ENCODE results near the gene S1PR4. TPM values are rescaled to one million over a fixed set of nuclear protein-coding genes. Genes with fewer than 3 reads are reported as not detected.
"Not testable (repeated sequence)": the region's sequence is repeated elsewhere in the genome, so short reads cannot be mapped to it uniquely, and the experiment has no call there.

The S1PR4 gene
- total RNA-seq, 4 donors from 2014 or later, result 0.87 to 3.4 (median 0.97) TPM

- DNase-seq (no peak), ATAC-seq (no peak)
- H3K36me3 ChIP-seq, result peaks cover 0 to 50% of the 10 kb centered on the region in 2 donors
- no peak overlapping the region for H3K27ac ChIP-seq
- no peaks in the 10 kb centered on the region for H3K9me3 ChIP-seq
- no peaks in the 10 kb centered on the region for H3K4me1 ChIP-seq
- no peak overlapping the region for H3K4me3 ChIP-seq
- H3K27me3 ChIP-seq, result no peaks in the 10 kb centered on the region
- in situ Hi-C loops (cut with MboI; ENCODE audit: low sequenced_read_pairs in 4 of 4) (no loop called here), intact Hi-C loops (cut with DNase I; ENCODE audit: low total_unique reads) (no loop called here)
- TF ChIP-seq CTCF (IDR thresholded peaks at IDR 0.05 in 4 of 5, conservative IDR thresholded peaks at IDR 0.05 in 1 of 5), result no peak
- TF ChIP-seq POLR2A (IDR thresholded peaks at IDR 0.05), result no peak
Measured at GRCh38 chr19:3201072-3201700, 22.6 kb downstream of the S1PR4 start.

GRCh38 chr19:3201911-3202310, 23.3 kb downstream of the S1PR4 start:
- no peaks in the 10 kb centered on the region for H3K27me3 ChIP-seq
- in situ Hi-C loops (cut with MboI; ENCODE audit: low sequenced_read_pairs in 4 of 4) (no loop called here), intact Hi-C loops (cut with DNase I; ENCODE audit: low total_unique reads) (no loop called here)
- H3K4me1 ChIP-seq, result no peaks in the 10 kb centered on the region
- no peaks in the 10 kb centered on the region for H3K9me3 ChIP-seq
- DNase-seq (no peak), ATAC-seq (no peak)
- peaks cover 0 to 57% of the 10 kb centered on the region in 2 donors for H3K36me3 ChIP-seq
- TF ChIP-seq POLR2A (IDR thresholded peaks at IDR 0.05) (no peak), CTCF (IDR thresholded peaks at IDR 0.05 in 4 of 5, conservative IDR thresholded peaks at IDR 0.05 in 1 of 5) (no peak)
- no peak overlapping the region for H3K27ac ChIP-seq
- H3K4me3 ChIP-seq, result no peak overlapping the region

- ATAC-seq, result no peak
- no peak overlapping the region for H3K27ac ChIP-seq
- intact Hi-C loops (cut with DNase I; ENCODE audit: low total_unique reads), result no loop called here
- no peak overlapping the region for H3K4me3 ChIP-seq
- DNase-seq, result no peak
- no peaks in the 10 kb centered on the region for H3K9me3 ChIP-seq
- no peaks in the 10 kb centered on the region for H3K4me1 ChIP-seq
- H3K27me3 ChIP-seq, result no peaks in the 10 kb centered on the region
- TF ChIP-seq POLR2A (IDR thresholded peaks at IDR 0.05), result no peak
- TF ChIP-seq CTCF (IDR thresholded peaks at IDR 0.05 in 4 of 5, conservative IDR thresholded peaks at IDR 0.05 in 1 of 5), result no peak
- peaks cover 0 to 61% of the 10 kb centered on the region in 2 donors for H3K36me3 ChIP-seq
- in situ Hi-C loops (cut with MboI; ENCODE audit: low sequenced_read_pairs in 4 of 4), result no loop called here
Measured at GRCh38 chr19:3202346-3202745, 23.8 kb downstream of the S1PR4 start.

GRCh38 chr19:3202895-3203294, 24.3 kb downstream of the S1PR4 start:
- H3K27ac ChIP-seq; in situ Hi-C loops (cut with MboI; ENCODE audit: low sequenced_read_pairs in 4 of 4); H3K4me3 ChIP-seq; intact Hi-C loops (cut with DNase I; ENCODE audit: low total_unique reads); ATAC-seq; DNase-seq; H3K27me3 ChIP-seq; H3K9me3 ChIP-seq; H3K4me1 ChIP-seq: not testable (repeated sequence)
- peaks cover 0 to 67% of the 10 kb centered on the region in 2 donors for H3K36me3 ChIP-seq

- DNase-seq, result no peak
- no peak overlapping the region for H3K4me3 ChIP-seq
- no peak for TF ChIP-seq CTCF (IDR thresholded peaks at IDR 0.05 in 4 of 5, conservative IDR thresholded peaks at IDR 0.05 in 1 of 5)
- no peak for TF ChIP-seq POLR2A (IDR thresholded peaks at IDR 0.05)
- no peaks in the 10 kb centered on the region for H3K9me3 ChIP-seq
- H3K36me3 ChIP-seq, result peaks cover 0 to 70% of the 10 kb centered on the region in 2 donors
- in situ Hi-C loops (cut with MboI; ENCODE audit: low sequenced_read_pairs in 4 of 4), result no loop called here
- no peaks in the 10 kb centered on the region for H3K4me1 ChIP-seq
- ATAC-seq, result no peak
- no peak overlapping the region for H3K27ac ChIP-seq
- H3K27me3 ChIP-seq, result no peaks in the 10 kb centered on the region
- intact Hi-C loops (cut with DNase I; ENCODE audit: low total_unique reads), result no loop called here
Measured at GRCh38 chr19:3203805-3204645, 25.5 kb downstream of the S1PR4 start.
